VCaP (cell line): ENCODE data around the gene BPIFA2.

Experiments
- H3K27ac ChIP-seq: fragments of 450-650 bp; 2 replicates; pipeline ENCODE4 v1.5.1; 2017
- TF ChIP-seq, protein P1 (sequence below): fragments of 450-650 bp; conservative IDR thresholded peaks from 2 replicates; pipeline ENCODE4 v1.5.1; 2017; ENCODE audit warnings: mild to moderate bottlenecking, moderate library complexity

Gene BPIFA2

DNA sequence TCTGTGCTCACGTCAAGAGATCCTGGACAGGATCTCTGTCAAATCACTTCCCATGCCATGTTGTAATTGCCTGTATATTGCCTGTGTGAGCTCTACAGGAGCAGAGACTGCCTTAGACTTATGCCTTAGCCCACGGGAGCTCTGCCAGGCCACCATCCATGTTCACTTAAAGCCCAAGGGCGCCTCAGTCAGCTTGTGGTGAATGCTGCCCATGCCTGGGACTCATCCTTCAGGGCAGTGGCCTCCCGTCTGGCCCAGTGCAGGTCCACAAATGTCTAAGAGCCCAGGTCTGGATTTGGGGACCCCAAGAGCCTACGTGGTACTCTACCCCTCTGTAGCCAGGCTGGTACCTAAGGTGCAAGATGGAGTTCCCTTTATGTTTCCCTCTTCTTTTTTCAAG lies 22.4 kb upstream of the BPIFA2 start:
- TF ChIP-seq, protein P1, sequence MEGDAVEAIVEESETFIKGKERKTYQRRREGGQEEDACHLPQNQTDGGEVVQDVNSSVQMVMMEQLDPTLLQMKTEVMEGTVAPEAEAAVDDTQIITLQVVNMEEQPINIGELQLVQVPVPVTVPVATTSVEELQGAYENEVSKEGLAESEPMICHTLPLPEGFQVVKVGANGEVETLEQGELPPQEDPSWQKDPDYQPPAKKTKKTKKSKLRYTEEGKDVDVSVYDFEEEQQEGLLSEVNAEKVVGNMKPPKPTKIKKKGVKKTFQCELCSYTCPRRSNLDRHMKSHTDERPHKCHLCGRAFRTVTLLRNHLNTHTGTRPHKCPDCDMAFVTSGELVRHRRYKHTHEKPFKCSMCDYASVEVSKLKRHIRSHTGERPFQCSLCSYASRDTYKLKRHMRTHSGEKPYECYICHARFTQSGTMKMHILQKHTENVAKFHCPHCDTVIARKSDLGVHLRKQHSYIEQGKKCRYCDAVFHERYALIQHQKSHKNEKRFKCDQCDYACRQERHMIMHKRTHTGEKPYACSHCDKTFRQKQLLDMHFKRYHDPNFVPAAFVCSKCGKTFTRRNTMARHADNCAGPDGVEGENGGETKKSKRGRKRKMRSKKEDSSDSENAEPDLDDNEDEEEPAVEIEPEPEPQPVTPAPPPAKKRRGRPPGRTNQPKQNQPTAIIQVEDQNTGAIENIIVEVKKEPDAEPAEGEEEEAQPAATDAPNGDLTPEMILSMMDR = no peak
- H3K27ac ChIP-seq = no peak overlapping the region

DNA sequence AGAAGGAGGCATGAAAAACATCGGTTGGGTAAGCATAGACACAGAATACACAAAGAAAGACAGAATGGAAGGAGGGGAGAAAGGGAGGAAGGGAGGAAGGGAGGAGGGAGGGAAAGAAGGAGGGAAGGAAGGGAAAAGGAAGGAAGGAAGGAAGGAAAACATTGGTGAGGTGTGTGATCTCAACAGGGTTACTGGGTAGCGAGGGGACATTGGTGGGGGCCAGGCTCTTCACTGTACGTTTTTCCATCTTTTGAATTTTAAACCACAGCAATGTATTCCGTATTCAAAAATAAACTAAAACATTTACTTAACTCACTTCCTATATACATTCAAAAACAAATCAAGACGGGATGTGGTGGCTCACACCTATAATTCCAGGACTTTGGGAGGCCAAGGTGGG lies 20.7 kb upstream of the BPIFA2 start:
- H3K27ac ChIP-seq = no peak overlapping the region
- TF ChIP-seq, protein P1 = no peak

DNA sequence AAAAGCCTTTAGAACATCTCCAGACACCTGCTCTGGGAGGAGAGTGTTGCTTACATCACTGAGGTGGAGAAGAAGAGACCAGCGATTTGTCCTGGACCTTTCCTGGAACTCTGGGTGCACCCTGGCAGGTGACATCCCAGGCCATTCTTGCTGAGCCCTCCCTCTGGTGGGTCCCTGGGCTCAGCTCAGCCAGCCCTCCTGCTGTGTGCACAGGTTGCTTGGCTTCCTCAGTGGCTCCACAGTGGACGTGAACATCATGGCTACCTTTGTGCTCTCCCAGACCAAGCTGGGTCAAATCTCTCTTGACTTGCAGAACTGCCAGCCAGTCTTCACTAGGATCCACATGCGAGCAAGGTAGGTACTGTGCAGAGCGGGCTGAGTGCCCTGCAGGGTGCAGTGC lies 19.9 kb upstream of the BPIFA2 start:
- TF ChIP-seq, protein P1 = no peak
- H3K27ac ChIP-seq = peak overlapping the region; percentile 22; the same call in 1 of the 2 replicates

DNA sequence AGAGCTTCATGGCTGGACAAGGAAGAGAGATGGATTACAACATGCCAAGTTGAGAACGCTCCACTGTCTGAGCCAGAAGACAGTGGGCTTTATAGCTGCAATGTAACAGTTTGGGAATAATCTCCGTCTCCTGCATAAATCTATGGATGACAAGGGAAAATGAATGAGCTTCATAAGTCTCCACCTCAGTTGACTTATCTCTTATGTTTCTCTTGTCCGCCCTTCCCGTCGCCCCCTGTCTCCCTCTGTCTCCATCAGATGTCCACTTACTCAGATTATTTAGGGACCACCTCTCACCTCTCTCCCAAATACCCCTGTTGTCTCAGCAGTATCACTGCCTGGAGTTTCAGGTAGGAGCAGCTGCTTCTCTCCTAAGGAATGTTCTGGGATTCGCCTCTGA lies 13.7 kb upstream of the BPIFA2 start:
- TF ChIP-seq, protein P1 = no peak
- no peak overlapping the region for H3K27ac ChIP-seq

DNA sequence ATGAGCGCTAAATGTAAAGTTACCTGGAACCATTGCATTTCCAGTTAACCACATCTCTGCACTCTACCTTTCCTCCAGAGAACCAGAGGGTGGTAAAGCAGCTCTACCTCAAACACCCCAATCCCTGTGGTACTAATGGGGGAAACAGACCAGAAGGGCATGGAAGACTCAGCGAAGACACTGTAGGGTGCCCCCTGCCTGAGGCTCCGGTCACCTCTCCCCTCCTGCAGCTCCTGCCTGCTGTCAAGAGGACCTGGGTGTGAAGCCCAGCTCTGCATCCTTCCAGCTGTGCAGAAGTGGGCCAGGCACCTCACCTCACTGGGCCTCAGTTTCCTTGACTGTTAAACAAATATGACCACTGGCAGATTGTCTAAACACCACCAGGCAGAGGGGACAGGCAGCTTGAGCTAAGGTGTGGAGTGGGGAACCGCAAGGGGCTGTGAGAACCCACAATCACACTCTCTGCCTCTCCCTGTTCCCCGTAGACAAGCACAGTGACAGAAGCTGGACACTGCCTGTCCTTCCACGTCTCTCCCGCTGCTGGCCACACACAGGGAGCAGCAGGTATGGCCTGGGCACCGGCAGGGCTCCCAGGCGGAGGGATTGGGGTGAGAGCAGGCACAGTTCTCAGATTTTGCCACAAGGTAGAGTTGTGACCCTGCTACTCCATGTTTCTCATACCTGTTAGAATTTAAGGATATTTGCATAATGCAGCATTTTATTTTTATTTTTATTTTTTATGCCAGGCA lies 9.1 kb upstream of the BPIFA2 start:
- H3K27ac ChIP-seq = no peak overlapping the region
- TF ChIP-seq, protein P1 = no peak

DNA sequence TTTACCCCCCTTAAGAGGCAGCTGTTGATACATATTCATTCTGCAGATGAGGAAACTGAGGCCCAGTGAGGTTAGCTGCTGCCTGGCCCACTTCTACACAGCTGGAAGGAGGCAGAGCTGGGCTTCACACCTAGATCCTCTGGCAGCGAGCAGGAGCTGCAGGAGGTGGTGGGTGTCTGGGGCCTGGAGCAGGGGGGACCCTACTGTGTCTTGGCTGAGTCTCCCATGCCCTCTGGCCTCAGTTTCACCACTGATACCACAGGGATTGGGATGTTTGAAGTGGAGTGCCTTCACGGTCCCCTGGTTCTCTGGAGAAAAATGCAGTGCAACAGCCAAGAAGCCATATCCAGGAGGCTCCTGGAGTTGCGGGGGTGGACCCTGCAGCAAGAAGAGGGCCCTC lies 8.2 kb upstream of the BPIFA2 start:
- H3K27ac ChIP-seq = no peak overlapping the region
- TF ChIP-seq, protein P1 = no peak

DNA sequence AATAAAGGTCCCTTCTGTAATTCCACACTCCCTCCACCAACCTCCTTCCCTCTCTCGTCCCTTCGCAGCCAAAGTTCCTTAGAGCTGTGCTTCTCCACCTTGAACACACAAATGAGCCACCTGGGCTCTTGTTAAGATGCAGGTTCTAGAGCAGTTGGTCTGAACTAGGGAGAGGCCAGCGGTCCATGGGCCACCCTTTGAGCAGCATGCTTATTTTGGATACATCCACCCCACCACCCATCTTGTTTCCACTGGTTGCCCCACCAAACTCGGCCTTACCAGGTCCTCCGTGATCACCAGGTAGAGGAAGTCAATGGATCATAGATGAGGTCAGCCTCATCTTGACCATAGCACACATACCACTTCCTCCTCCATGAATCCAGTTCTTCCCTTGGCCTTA lies 7.3 kb upstream of the BPIFA2 start:
- no peak overlapping the region for H3K27ac ChIP-seq
- TF ChIP-seq, protein P1 = no peak
